GM12875 (cell line): ENCODE results near the gene AFMID.
A peak's percentile ranks its signal among the peaks of the same experiment; 100 is the strongest.

Source experiments
- H3K4me3 ChIP-seq: one replicate; pipeline ENCODE4 v1.5.1; 2011; ENCODE audit warnings: low read depth, low read length, control low read depth
- TF ChIP-seq, protein P1 (sequence below): IDR thresholded peaks from 2 replicates; pipeline ENCODE4 v1.5.1; 2011; ENCODE audit warnings: low read depth, mild to moderate bottlenecking, control low read depth, inconsistent platforms, low read length, moderate library complexity, borderline replicate concordance; ENCODE audit not compliant: insufficient read depth

AFMID gene

DNA sequence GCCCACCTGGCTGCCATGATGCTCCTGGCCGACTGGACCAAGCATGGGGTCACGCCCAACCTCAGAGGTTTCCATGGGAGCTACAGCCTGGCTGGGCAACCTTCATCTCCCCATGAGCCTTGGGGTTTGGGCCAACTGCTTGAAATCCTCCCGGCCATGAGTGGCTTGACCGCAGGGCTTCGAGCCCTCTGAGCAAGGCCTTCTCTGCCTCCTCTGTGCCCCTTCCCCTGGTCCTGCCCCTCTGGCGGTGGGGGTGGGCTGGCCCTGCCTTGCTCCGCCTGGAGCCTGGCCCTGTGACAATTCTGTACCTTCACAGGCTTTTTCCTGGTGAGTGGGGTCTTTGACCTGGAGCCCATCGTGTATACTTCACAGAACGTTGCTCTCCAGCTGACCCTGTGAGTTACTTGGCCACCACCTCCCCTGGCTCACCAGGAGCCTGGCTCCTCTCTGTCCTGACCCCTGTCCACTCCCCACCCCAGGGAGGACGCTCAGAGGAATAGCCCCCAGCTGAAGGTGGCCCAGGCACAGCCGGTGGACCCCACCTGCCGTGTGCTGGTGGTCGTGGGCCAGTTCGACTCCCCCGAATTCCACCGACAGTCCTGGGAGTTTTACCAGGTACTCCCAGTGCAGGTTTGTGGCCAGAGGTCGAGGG, 18.1 kb downstream of the AFMID start:
- no peak overlapping the region for H3K4me3 ChIP-seq
- TF ChIP-seq, protein P1, sequence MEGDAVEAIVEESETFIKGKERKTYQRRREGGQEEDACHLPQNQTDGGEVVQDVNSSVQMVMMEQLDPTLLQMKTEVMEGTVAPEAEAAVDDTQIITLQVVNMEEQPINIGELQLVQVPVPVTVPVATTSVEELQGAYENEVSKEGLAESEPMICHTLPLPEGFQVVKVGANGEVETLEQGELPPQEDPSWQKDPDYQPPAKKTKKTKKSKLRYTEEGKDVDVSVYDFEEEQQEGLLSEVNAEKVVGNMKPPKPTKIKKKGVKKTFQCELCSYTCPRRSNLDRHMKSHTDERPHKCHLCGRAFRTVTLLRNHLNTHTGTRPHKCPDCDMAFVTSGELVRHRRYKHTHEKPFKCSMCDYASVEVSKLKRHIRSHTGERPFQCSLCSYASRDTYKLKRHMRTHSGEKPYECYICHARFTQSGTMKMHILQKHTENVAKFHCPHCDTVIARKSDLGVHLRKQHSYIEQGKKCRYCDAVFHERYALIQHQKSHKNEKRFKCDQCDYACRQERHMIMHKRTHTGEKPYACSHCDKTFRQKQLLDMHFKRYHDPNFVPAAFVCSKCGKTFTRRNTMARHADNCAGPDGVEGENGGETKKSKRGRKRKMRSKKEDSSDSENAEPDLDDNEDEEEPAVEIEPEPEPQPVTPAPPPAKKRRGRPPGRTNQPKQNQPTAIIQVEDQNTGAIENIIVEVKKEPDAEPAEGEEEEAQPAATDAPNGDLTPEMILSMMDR, result no peak

- H3K4me3 ChIP-seq, result no peak overlapping the region
- TF ChIP-seq, protein P1, result no peak
These were observed 19.1 kb downstream of the AFMID start for GRCh38 chr17:78206298-78206697.

DNA sequence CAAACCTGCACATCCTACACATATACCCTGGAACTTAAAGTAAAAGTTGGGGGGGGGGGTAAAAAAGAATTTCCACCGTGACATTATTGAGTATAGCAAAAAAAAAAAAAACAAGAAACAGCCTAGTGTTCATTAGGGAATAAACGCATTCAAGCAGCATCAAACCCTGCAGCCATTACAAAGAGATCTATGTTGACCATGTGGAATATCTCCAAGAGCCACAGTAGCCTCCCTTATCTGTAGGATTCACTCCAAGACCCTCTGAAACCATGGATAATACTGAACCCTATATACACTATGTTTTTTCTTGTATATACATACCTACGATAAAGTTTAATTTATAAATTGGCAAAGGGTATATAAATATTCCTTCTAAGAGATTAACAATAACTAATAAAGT, 21.3 kb downstream of the AFMID start:
- TF ChIP-seq, protein P1, result no peak
- no peak overlapping the region for H3K4me3 ChIP-seq

DNA sequence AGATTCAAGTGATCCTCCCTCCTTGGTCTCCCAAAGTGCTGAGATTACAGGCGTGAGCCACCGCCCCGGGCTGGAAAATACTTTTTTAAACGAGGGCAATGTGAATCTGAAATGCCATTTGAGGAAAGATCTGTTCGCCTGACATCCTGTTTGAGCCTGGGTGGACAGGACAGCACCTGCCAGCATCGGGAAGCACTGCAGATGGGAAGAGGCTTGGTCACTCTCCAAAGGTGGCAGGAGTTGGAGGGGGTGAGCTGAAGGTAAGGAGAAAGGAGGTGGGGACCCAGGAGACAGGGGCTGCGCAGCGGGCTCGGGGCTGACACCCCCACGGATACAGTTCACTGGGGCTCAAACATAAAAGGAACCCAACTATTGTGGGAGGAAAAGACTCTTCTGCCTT, 22.9 kb downstream of the AFMID start:
- no peak overlapping the region for H3K4me3 ChIP-seq
- TF ChIP-seq, protein P1, result no peak

- no peak overlapping the region for H3K4me3 ChIP-seq
- TF ChIP-seq, protein P1, result no peak
These were observed 23.9 kb downstream of the AFMID start for GRCh38 chr17:78211032-78211431.

GRCh38 chr17:78214016-78214705, 27.0 kb downstream of the AFMID start, which contains the start of gene BIRC5:
Gene BIRC5 (plus strand): TSS chr17:78214253. CDS start chr17:78214317, 64 bp downstream.
- H3K4me3 ChIP-seq, result peak within 1 kb of the TSS; percentile 83
- TF ChIP-seq, protein P1, result no peak

- peak overlapping the region; percentile 83 for H3K4me3 ChIP-seq
- TF ChIP-seq, protein P1, result no peak
These were observed 27.5 kb downstream of the AFMID start for GRCh38 chr17:78214706-78215061.
